DOHH2 (cell line): ENCODE results near the gene MAPRE3.
A peak's percentile ranks its signal among the peaks of the same experiment; 100 is the strongest.

ENCODE experiments used
- H3F3A ChIP-seq: fragments of 200-600 bp; sonication (generic), shearing (Covaris generic); 2 replicates; pipeline ENCODE4 v1.6.0; 2016; ENCODE audit warnings: antibody characterized with exemption, mild to moderate bottlenecking; ENCODE audit not compliant: control insufficient read depth, insufficient read depth
- H3K27ac ChIP-seq: fragments of 200-600 bp; sonication (generic); 2 replicates; pipeline ENCODE4 v1.5.1; 2014; ENCODE audit warnings: low read depth, mild to moderate bottlenecking, low read length, moderate library complexity
- H3K27me3 ChIP-seq: fragments of 200-600 bp; sonication (generic); 2 replicates; pipeline ENCODE4 v1.6.1; 2014; ENCODE audit warnings: mild to moderate bottlenecking, low read length, mixed read lengths; ENCODE audit not compliant: control insufficient read depth
- H3K36me3 ChIP-seq: fragments of 200-600 bp; sonication (generic); 2 replicates; pipeline ENCODE4 v1.6.1; 2014; ENCODE audit warnings: mild to moderate bottlenecking, low read length, moderate library complexity, mixed read lengths; ENCODE audit not compliant: control insufficient read depth
- H3K4me1 ChIP-seq: fragments of 200-600 bp; sonication (generic); 2 replicates; pipeline ENCODE4 v1.6.1; 2014; ENCODE audit warnings: mild to moderate bottlenecking, low read length, mixed read lengths; ENCODE audit not compliant: control insufficient read depth
- H3K4me2 ChIP-seq: fragments of 200-600 bp; sonication (generic); 2 replicates; pipeline ENCODE4 v1.6.0; 2014; ENCODE audit warnings: mild to moderate bottlenecking, low read length, moderate library complexity
- H3K4me3 ChIP-seq: fragments of 200-600 bp; sonication (generic); 2 replicates; pipeline ENCODE4 v1.5.1; 2014; ENCODE audit warnings: mild to moderate bottlenecking, low read length, mixed read lengths
- H3K79me2 ChIP-seq: fragments of 200-600 bp; sonication (generic); 2 replicates; pipeline ENCODE4 v1.6.1; 2014; ENCODE audit warnings: mild to moderate bottlenecking, low read length, mixed read lengths; ENCODE audit not compliant: control insufficient read depth
- H3K9me2 ChIP-seq: fragments of 200-600 bp; sonication (generic); replicated peaks from 2 replicates; pipeline ENCODE4 v1.6.1; 2014; ENCODE audit warnings: mild to moderate bottlenecking, low read length, mixed read lengths; ENCODE audit not compliant: control insufficient read depth
- H3K9me3 ChIP-seq: fragments of 200-600 bp; sonication (generic); 2 replicates; pipeline ENCODE4 v1.6.1; 2014; ENCODE audit warnings: antibody characterized with exemption, low read length, mixed read lengths; ENCODE audit not compliant: control insufficient read depth, insufficient read depth
- H4K20me1 ChIP-seq: fragments of 200-600 bp; sonication (generic); 2 replicates; pipeline ENCODE4 v1.6.0; 2014; ENCODE audit warnings: low read depth, mild to moderate bottlenecking, antibody characterized with exemption, low read length, moderate library complexity; ENCODE audit not compliant: control insufficient read depth, insufficient read depth
- CTCF ChIP-seq: fragments of 200-600 bp; sonication (generic); IDR thresholded peaks from one replicate; pipeline ENCODE4 v1.5.1; 2014; ENCODE audit warnings: antibody characterized with exemption, mild to moderate bottlenecking, low read depth, low read length; ENCODE audit not compliant: poor library complexity, severe bottlenecking
- EZH2phosphoT487 ChIP-seq: fragments of 200-600 bp; sonication (generic); IDR thresholded peaks from 2 replicates; pipeline ENCODE4 v1.6.1; 2017; ENCODE audit warnings: borderline replicate concordance, mild to moderate bottlenecking, antibody characterized with exemption, low read length, moderate library complexity, mixed read lengths

Gene MAPRE3

GRCh38 chr2:26940001-26940400 is 30.4 kb upstream of the MAPRE3 start:
- Histone ChIP-seq H3K9me2 (no peaks in the 10 kb centered on the region), H3K79me2 (no peaks in the 10 kb centered on the region), H3F3A (no peaks in the 10 kb centered on the region), H3K36me3 (no peaks in the 10 kb centered on the region), H4K20me1 (no peaks in the 10 kb centered on the region), H3K4me1 (no peaks in the 10 kb centered on the region), H3K27ac (no peak overlapping the region), H3K4me3 (no peak overlapping the region), H3K4me2 (no peak overlapping the region), H3K9me3 (no peaks in the 10 kb centered on the region), H3K27me3 (no peaks in the 10 kb centered on the region)
- no peak for TF ChIP-seq CTCF

- Histone ChIP-seq H4K20me1 (no peaks in the 10 kb centered on the region), H3K79me2 (no peaks in the 10 kb centered on the region), H3K36me3 (no peaks in the 10 kb centered on the region), H3K27ac (no peak overlapping the region), H3K4me3 (no peak overlapping the region), H3K9me3 (no peaks in the 10 kb centered on the region), H3K9me2 (no peaks in the 10 kb centered on the region), H3F3A (no peaks in the 10 kb centered on the region), H3K4me2 (no peak overlapping the region), H3K4me1 (no peaks in the 10 kb centered on the region), H3K27me3 (no peaks in the 10 kb centered on the region)
- TF ChIP-seq CTCF (no peak), EZH2phosphoT487 (no peak)
Observed at GRCh38 chr2:26941486-26941885, 29.0 kb upstream of the MAPRE3 start.

- Histone ChIP-seq H3K4me1 (no peaks in the 10 kb centered on the region), H3K4me2 (no peak overlapping the region), H3F3A (no peaks in the 10 kb centered on the region), H3K4me3 (no peak overlapping the region), H3K79me2 (no peaks in the 10 kb centered on the region), H3K9me2 (no peaks in the 10 kb centered on the region), H3K27ac (no peak overlapping the region), H3K9me3 (no peaks in the 10 kb centered on the region), H3K27me3 (no peaks in the 10 kb centered on the region), H3K36me3 (no peaks in the 10 kb centered on the region), H4K20me1 (no peaks in the 10 kb centered on the region)
- TF ChIP-seq EZH2phosphoT487 (no peak), CTCF (peak; percentile 76)
Observed at GRCh38 chr2:26942543-26943295, 27.7 kb upstream of the MAPRE3 start.
